K562 (cell line): Measurements from ENCODE around the gene SMIM29. TPM values are rescaled to one million over a fixed set of nuclear protein-coding genes. Genes with fewer than 3 reads are reported as not detected.

Experiments used
- ATAC-seq: fragments of 200-7000 bp; cut with Tn5 transposase; 3 replicates; pipeline ENCODE4 v1.9.1; 2020; ENCODE audit warnings: moderate library complexity
- BruUV-seq: library from RNA; stranded (reverse); fragments of 400-500 nt; replicated peaks from 2 replicates; lab custom pipeline; 2021; lab: Mats Ljungman, UMichigan
- CTCF ChIA-PET: fragments of 300-600 bp; formaldehyde crosslinking; extraction: SDS; loops from one replicate; lab custom pipeline; 2021; ENCODE audit warnings: low intra/inter-chr PET ratio; lab: Yijun Ruan, JAX
- POLR2A ChIA-PET: fragments of 300-600, 350-650 bp; sonication (Branson Sonifier 250); formaldehyde crosslinking; extraction: SDS; loops from one replicate; lab custom pipeline; 2021; ENCODE audit warnings: antibody characterized with exemption, inconsistent platforms; lab: Yijun Ruan, JAX
- DNase-seq, 4 experiments: peaks; one replicate each; pipeline versions ENCODE4 v3.0.0 to v3.0.0-alpha.2; 2011 to 2018; ENCODE audit warnings: low spot score in 3 of 4, mixed read lengths in 3 of 4; ENCODE audit errors: extremely low read depth in 1 of 4
- FAIRE-seq: peaks from 2 replicates; lab custom pipeline; 2011; peaks lifted over from hg19 to GRCh38; lab: Jason Lieb, UNC
- H2AFZ ChIP-seq: 2 replicates; pipeline ENCODE4 v1.6.0; 2011; ENCODE audit warnings: low read depth, low read length, control low read depth, inconsistent platforms
- H3K27ac ChIP-seq: fragments of 200-600 bp; 3 replicates; pipeline ENCODE4 v1.8.0; 2011; ENCODE audit warnings: low read depth, mild to moderate bottlenecking, control low read depth, inconsistent platforms, low read length, moderate library complexity, mixed read lengths; ENCODE audit errors: extremely low read depth
- H3K27me3 ChIP-seq, 2 experiments: fragments of 300-600 bp in 1 of 2; 2 replicates in 1 of 2; 3 replicates in 1 of 2; pipeline versions ENCODE4 v1.6.0 to v1.8.0; 2011; ENCODE audit warnings: inconsistent platforms in 2 of 2, low read length in 2 of 2, mild to moderate bottlenecking in 1 of 2, mixed read lengths in 1 of 2, moderate library complexity in 1 of 2; ENCODE audit not compliant: control insufficient read depth in 2 of 2, insufficient read depth in 2 of 2
- H3K36me3 ChIP-seq: fragments of 300-600 bp; 3 replicates; pipeline ENCODE4 v1.8.0; 2011; ENCODE audit warnings: mild to moderate bottlenecking, low read length, inconsistent platforms; ENCODE audit not compliant: control insufficient read depth, insufficient read depth
- H3K4me1 ChIP-seq, 2 experiments: fragments of 200-600 bp in 1 of 2; replicated peaks in 1 of 2; 2 replicates in 1 of 2; 3 replicates in 1 of 2; pipeline versions ENCODE4 v1.5.1 to v1.8.0; 2011; ENCODE audit warnings: inconsistent platforms in 2 of 2, low read length in 2 of 2, mild to moderate bottlenecking in 1 of 2, mixed read lengths in 1 of 2, moderate library complexity in 1 of 2; ENCODE audit not compliant: control insufficient read depth in 2 of 2, insufficient read depth in 2 of 2
- H3K4me2 ChIP-seq: 2 replicates; pipeline ENCODE4 v1.6.1; 2011; ENCODE audit warnings: low read length, control low read depth, inconsistent platforms, mixed read lengths; ENCODE audit not compliant: insufficient read depth
- H3K4me3 ChIP-seq: fragments of 200-600 bp; sonication (generic), shearing (Covaris generic); 2 replicates; pipeline ENCODE4 v1.5.1; 2016; ENCODE audit warnings: control low read depth, inconsistent platforms
- H3K79me2 ChIP-seq: fragments of 200-600 bp; 3 replicates; pipeline ENCODE4 v1.8.0; 2011; ENCODE audit warnings: low read length, inconsistent platforms; ENCODE audit not compliant: control insufficient read depth, insufficient read depth
- H3K9ac ChIP-seq, 2 experiments: 2 replicates each; pipeline versions ENCODE4 v1.6.0 to v1.6.1; 2011; ENCODE audit warnings: low read depth in 2 of 2, low read length in 2 of 2, control low read depth in 1 of 2, inconsistent platforms in 1 of 2, mild to moderate bottlenecking in 1 of 2, mixed read lengths in 1 of 2; ENCODE audit not compliant: insufficient read depth in 1 of 2
- H3K9me1 ChIP-seq: one replicate; pipeline ENCODE4 v1.6.0; 2011; ENCODE audit warnings: inconsistent platforms, mild to moderate bottlenecking, low read length, moderate library complexity; ENCODE audit not compliant: control insufficient read depth, insufficient read depth
- H3K9me3 ChIP-seq: replicated peaks from 2 replicates; pipeline ENCODE4 v1.5.1; 2011; ENCODE audit warnings: low read depth, low read length, inconsistent platforms; ENCODE audit not compliant: control insufficient read depth, insufficient read depth
- H4K20me1 ChIP-seq: replicated peaks from 2 replicates; pipeline ENCODE4 v1.6.1; 2011; ENCODE audit warnings: low read length, inconsistent platforms, mixed read lengths; ENCODE audit not compliant: control insufficient read depth, insufficient read depth
- FOXA3 ChIP-seq, 2 experiments: fragments of 450-650 bp in 1 of 2; sonication (generic) in 1 of 2; formaldehyde crosslinking; IDR thresholded peaks in 1 of 2; conservative IDR thresholded peaks in 1 of 2; 2 replicates each; pipeline versions ENCODE4 v1.4.0 to v1.8.0; 2020 to 2022; ENCODE audit warnings: mild to moderate bottlenecking in 2 of 2, missing genetic modification reagents in 1 of 2
- HMGXB4 ChIP-seq: sonication (generic); formaldehyde crosslinking; IDR thresholded peaks from 2 replicates; pipeline ENCODE4 v1.8.1; 2023; ENCODE audit warnings: mild to moderate bottlenecking, missing genetic modification reagents
- MCM5 ChIP-seq: fragments of 450-650 bp; IDR thresholded peaks from 2 replicates; pipeline ENCODE4 v1.6.1; 2016; ENCODE audit warnings: low read depth
- MXD1 ChIP-seq: fragments of 250-450 bp; sonication (Bioruptor Pico); IDR thresholded peaks from 2 replicates; pipeline ENCODE4 v1.8.0; 2021; ENCODE audit warnings: borderline replicate concordance, mild to moderate bottlenecking, moderate library complexity; ENCODE audit not compliant: poor library complexity, severe bottlenecking
- NFE2L1 ChIP-seq: fragments of 450-650 bp; IDR thresholded peaks from 2 replicates; pipeline ENCODE4 v1.6.1; 2016; ENCODE audit warnings: missing genetic modification characterization, low read depth, mild to moderate bottlenecking, missing compliant biosample characterization, moderate library complexity, borderline replicate concordance
- NRF1 ChIP-seq, 2 experiments: fragments of 450-650 bp; IDR thresholded peaks in 1 of 2; conservative IDR thresholded peaks in 1 of 2; 2 replicates each; pipeline ENCODE4 v1.6.1; 2014; ENCODE audit warnings: mild to moderate bottlenecking in 2 of 2
- PREB ChIP-seq: sonication (generic); formaldehyde crosslinking; IDR thresholded peaks from 2 replicates; pipeline ENCODE4 v1.8.1; 2023; ENCODE audit warnings: mild to moderate bottlenecking, missing genetic modification reagents
- SMAD4 ChIP-seq: fragments of 250-450 bp; sonication (Bioruptor Pico); conservative IDR thresholded peaks from 2 replicates; pipeline ENCODE4 v1.8.0; 2021; ENCODE audit warnings: inconsistent platforms, mild to moderate bottlenecking, moderate library complexity
- TAF1 ChIP-seq: IDR thresholded peaks from 2 replicates; pipeline ENCODE4 v1.6.1; 2011; ENCODE audit warnings: mild to moderate bottlenecking, low read length, moderate library complexity; ENCODE audit not compliant: insufficient read depth, control insufficient read depth, severe bottlenecking; ENCODE audit errors: extremely low read depth
- TFE3 ChIP-seq: fragments of 450-650 bp; formaldehyde crosslinking; IDR thresholded peaks from 2 replicates; pipeline ENCODE4 v1.4.0; 2020; ENCODE audit warnings: mild to moderate bottlenecking, mixed read lengths
- THRA ChIP-seq: fragments of 450-650 bp; IDR thresholded peaks from 2 replicates; pipeline ENCODE4 v1.6.1; 2017; ENCODE audit warnings: mild to moderate bottlenecking, moderate library complexity
- ZNF511 ChIP-seq: sonication (generic); formaldehyde crosslinking; IDR thresholded peaks from 2 replicates; pipeline ENCODE4 v1.8.0; 2022; ENCODE audit warnings: mild to moderate bottlenecking, missing genetic modification reagents
- whole genome bisulfite sequencing: fragments of 100-300 bp; shearing (Covaris generic); methylation state at CpG from one replicate; pipeline ENCODE4 v1.1.6; 2016; ENCODE audit warnings: low coverage, mixed read lengths; ENCODE audit not compliant: insufficient coverage; ENCODE audit errors: missing lambda C conversion rate; 5-methylcytosine and 5-hydroxymethylcytosine counted together
- in situ Hi-C: fragments of 300-500 bp; cut with MboI; formaldehyde crosslinking; loops from 4 replicates; pipeline ENCODE4 v1.15.0; 2018; ENCODE audit warnings: inconsistent platforms, mixed read lengths
- intact Hi-C: fragments of 100-400 bp; cut with micrococcal nuclease; formaldehyde crosslinking; loops from 2 replicates; pipeline ENCODE4 v1.14.2; 2022
- polyA plus RNA-seq, 8 experiments: library from polyadenylated mRNA; depleted of rRNA in 4 of 8; stranded (reverse) in 5 of 8; unstranded in 3 of 8; fragments of >200 nt; fragmentation: Nextera tagmentation in 2 of 8; fragmentation: Illumina TruSeq in 1 of 8; extraction: Ambion mirVana in 2 of 8; extraction: Trizol in 1 of 8; gene quantifications; 2 replicates each; pipeline versions ENCODE4 v1.2.1 to v1.2.3, GENCODE V29; 2011 to 2014; ENCODE audit warnings: inconsistent platforms in 1 of 8, missing spikeins in 1 of 8
- total RNA-seq, 7 experiments: library from RNA; depleted of rRNA in 6 of 7; stranded (reverse); fragments of >200 nt in 6 of 7; fragmentation: Illumina TruSeq in 2 of 7; extraction: Trizol in 2 of 7; gene quantifications; 2 replicates each; pipeline versions ENCODE4 v1.2.1 to v1.2.3, GENCODE V29; 2011 to 2021; ENCODE audit warnings: low replicate concordance in 1 of 7

The SMIM29 gene
- total and polyA plus RNA-seq, 9 of the 15 experiments (the other 6 are each of a cell fraction or from before 2014, with no cell fraction given) = 6.5 to 36.7 (median 20.9) TPM

GRCh38 chr6:34248198-34248726 is 544 bp downstream of the SMIM29 start:
- Histone ChIP-seq H4K20me1 (peaks cover 21% of the 10 kb centered on the region; the same call in 1 of the 2 replicates), H3K4me3 (peak overlapping the region; percentile 76), H3K79me2 (peaks cover 34% of the 10 kb centered on the region), H3K9ac (peak overlapping the region; percentile 83 to 93), H2AFZ (peak overlapping the region; percentile 83), H3K9me1 (peaks cover 5% of the 10 kb centered on the region), H3K36me3 (peaks cover 38% of the 10 kb centered on the region), H3K4me1 (peaks cover 42 to 57% of the 10 kb centered on the region in 2 experiments), H3K9me3 (no peaks in the 10 kb centered on the region; the same call in 1 of the 2 replicates), H3K27ac (peak overlapping the region; percentile 86), H3K27me3 (no peaks in the 10 kb centered on the region; a peak in 1 of 5 replicates), H3K4me2 (peak overlapping the region; percentile 100)
- ChIA-PET POLR2A (interaction anchor here (0.5 to 4.9 kb wide), 25 partner anchors 11 to 568 kb away, joined by 3 to 67 read pairs (median 4); partner anchors contain the start of genes HMGA1 and RPS10), CTCF (interaction anchor here (0.7 to 3.0 kb wide), 7 partner anchors 52 to 892 kb away, joined by 3 to 27 read pairs (median 6); partner anchors contain the start of gene NUDT3)
- ATAC-seq (peak; percentile 54), FAIRE-seq (peak; percentile 61), DNase-seq (peak; percentile 63 to 85 (median 68))
- in situ Hi-C loops (loop anchor here (5.0 kb wide), 2 partner anchors 164 to 359 kb away; no protein-coding TSS in a partner anchor), intact Hi-C loops (loop anchor here (2.0 kb wide), 3 partner anchors 71 to 145 kb away; partner anchors contain the start of gene NUDT3)
- whole genome bisulfite sequencing = 6% methylated on average over 17 of the region's 17 CpGs
- TSS peak; percentile 75 for BruUV-seq
- TF ChIP-seq PREB (CRISPR knock-in tag) = peak; percentile 93; the same call in 1 of the 2 replicates
- TF ChIP-seq NFE2L1 (tag) = no peak
- no peak for TF ChIP-seq TFE3
- TF ChIP-seq NRF1 (conservative IDR thresholded peaks at IDR 0.05 in 1 of 2, IDR thresholded peaks at IDR 0.05 in 1 of 2) = no peak
- no peak for TF ChIP-seq FOXA3 (CRISPR knock-in tag; conservative IDR thresholded peaks at IDR 0.05 in 1 of 2, IDR thresholded peaks at IDR 0.05 in 1 of 2)
- no peak for TF ChIP-seq THRA
- TF ChIP-seq TAF1 = no peak
- no peak for TF ChIP-seq ZNF511 (CRISPR knock-in tag)
- TF ChIP-seq SMAD4 (CRISPR knock-in tag) = no peak
- TF ChIP-seq MCM5 = no peak
- no peak for TF ChIP-seq MXD1
- no peak for TF ChIP-seq HMGXB4 (CRISPR knock-in tag)
